ENCODE results near the gene FRMD4A.

GRCh38 chr10:13699216-13699615, 631.5 kb downstream of the FRMD4A start:
- TF ChIP-seq CTCF (IDR thresholded peaks at IDR 0.05): no peak
- TF ChIP-seq MAX (IDR thresholded peaks at IDR 0.05; ENCODE audit: low read depth): no peak
- no peak for TF ChIP-seq USF2 (IDR thresholded peaks at IDR 0.05; ENCODE audit: borderline replicate concordance, low read depth, low read length)
- TF ChIP-seq USF1 (IDR thresholded peaks at IDR 0.05; ENCODE audit: borderline replicate concordance, low read depth): no peak
- TF ChIP-seq RAD21 (IDR thresholded peaks at IDR 0.05; ENCODE audit: low read length): no peak
- no peak for TF ChIP-seq SMC3 (IDR thresholded peaks at IDR 0.05; ENCODE audit: low read depth, low read length)
- TF ChIP-seq ELF1 (IDR thresholded peaks at IDR 0.05): no peak
- TF ChIP-seq EP300 (IDR thresholded peaks at IDR 0.05; ENCODE audit: borderline replicate concordance in 1 of 2, low read depth in 1 of 2, low read length in 1 of 2): no peak
- TF ChIP-seq YY1 (IDR thresholded peaks at IDR 0.05; ENCODE audit: low read depth): no peak
